ENCODE data around the gene SORCS2. TPM values are rescaled to one million over a fixed set of nuclear protein-coding genes. Genes with fewer than 3 reads are reported as not detected.

The SORCS2 gene
- total and polyA plus RNA-seq, 2 of the 8 experiments (the other 6 are each of a cell fraction or from before 2014, with no cell fraction given), result 0.36 to 1.8 TPM

DNA sequence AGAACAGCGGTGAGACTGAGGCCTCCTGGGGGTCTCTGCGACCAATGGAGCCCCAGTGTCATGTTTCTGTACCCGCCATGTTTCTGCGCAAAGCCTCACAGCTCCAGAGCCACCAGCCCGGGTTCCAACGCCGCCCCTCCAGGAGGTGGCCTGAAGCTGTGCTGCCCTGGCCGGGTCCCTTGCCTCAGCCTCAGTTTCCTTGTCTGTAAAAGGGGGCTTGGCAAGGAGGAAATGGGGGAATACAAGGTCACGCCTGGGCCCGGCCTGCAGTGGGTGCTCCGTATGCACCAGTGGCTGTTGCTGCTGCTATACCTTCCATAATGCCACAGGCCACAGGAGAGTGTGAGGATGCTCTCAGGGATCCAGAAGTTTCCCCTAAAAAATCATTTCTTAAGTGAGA is 517.8 kb downstream of the SORCS2 start (continued):
- TF ChIP-seq SAP30 (IDR thresholded peaks at IDR 0.05; ENCODE audit: insufficient read depth, insufficient replicate concordance, low read length) (no peak), POLR2A (IDR thresholded peaks at IDR 0.05; ENCODE audit: control extremely low read depth in 1 of 2, low read depth in 2 of 2, low read length in 2 of 2) (no peak)
